CD8-positive, alpha-beta memory T cell (primary cell): ENCODE results near the gene MZT2B. TPM values are rescaled to one million over a fixed set of nuclear protein-coding genes. Genes with fewer than 3 reads are reported as not detected.
"Not testable (repeated sequence)": the region's sequence is repeated elsewhere in the genome, so short reads cannot be mapped to it uniquely, and the experiment has no call there.

ENCODE experiments used
- CTCF ChIA-PET: fragments of 350-600 bp; sonication (Branson Sonifier 250); formaldehyde crosslinking; loops from one replicate; lab custom pipeline; 2021; ENCODE audit warnings: antibody characterized with exemption; lab: Charles Lee
- POLR2A ChIA-PET: fragments of 350-600 bp; sonication (Branson Sonifier 250); formaldehyde crosslinking; loops from one replicate; lab custom pipeline; 2021; ENCODE audit warnings: antibody characterized with exemption; lab: Charles Lee
- DNase-seq, 5 donors: peaks; one replicate each; pipeline versions ENCODE4 v3.0.0 to v3.0.0-alpha.2; 2020 to 2022; ENCODE audit warnings: mixed read lengths in 1 of 5
- H3K27ac ChIP-seq: one replicate; pipeline ENCODE4 v1.7.0; 2013; ENCODE audit warnings: low read depth, mild to moderate bottlenecking, low read length, moderate library complexity
- H3K27me3 ChIP-seq: 2 replicates; pipeline ENCODE4 v1.7.0; 2013; ENCODE audit warnings: low read length, mild to moderate bottlenecking; ENCODE audit not compliant: insufficient read depth, poor library complexity, severe bottlenecking
- H3K36me3 ChIP-seq: 2 replicates; pipeline ENCODE4 v1.7.0; 2013; ENCODE audit warnings: mild to moderate bottlenecking, low read length, moderate library complexity; ENCODE audit not compliant: insufficient read depth
- H3K4me1 ChIP-seq: 2 replicates; pipeline ENCODE4 v1.7.0; 2013; ENCODE audit warnings: mild to moderate bottlenecking, low read length, moderate library complexity; ENCODE audit not compliant: insufficient read depth
- H3K4me3 ChIP-seq: 2 replicates; pipeline ENCODE4 v1.7.0; 2013; ENCODE audit warnings: mild to moderate bottlenecking, low read length
- H3K9me3 ChIP-seq: 2 replicates; pipeline ENCODE4 v1.7.0; 2013; ENCODE audit warnings: mild to moderate bottlenecking, low read length
- H3K27ac Mint-ChIP-seq, 8 donors: one replicate each; pipeline ENCODE4 v1.8.0; 2020 to 2021; ENCODE audit warnings: mixed read lengths in 8 of 8, mild to moderate bottlenecking in 6 of 8, inconsistent platforms in 3 of 8, moderate library complexity in 3 of 8
- H3K27me3 Mint-ChIP-seq, 2 donors: one replicate each; pipeline ENCODE4 v1.8.0; 2020 to 2021; ENCODE audit warnings: mixed read lengths in 2 of 2, mild to moderate bottlenecking in 1 of 2, moderate library complexity in 1 of 2
- H3K36me3 Mint-ChIP-seq, 3 donors: one replicate each; pipeline ENCODE4 v1.8.0; 2020 to 2021; ENCODE audit warnings: mixed read lengths in 3 of 3, inconsistent platforms in 1 of 3, mild to moderate bottlenecking in 1 of 3
- H3K4me1 Mint-ChIP-seq, 3 donors: one replicate each; pipeline ENCODE4 v1.8.0; 2020 to 2021; ENCODE audit warnings: mixed read lengths in 3 of 3, inconsistent platforms in 1 of 3, mild to moderate bottlenecking in 1 of 3
- H3K4me3 Mint-ChIP-seq, 7 donors: one replicate each; pipeline ENCODE4 v1.8.0; 2020 to 2021; ENCODE audit warnings: mixed read lengths in 7 of 7, mild to moderate bottlenecking in 6 of 7, moderate library complexity in 4 of 7, inconsistent platforms in 2 of 7
- H3K9me3 Mint-ChIP-seq, 5 donors: one replicate each; pipeline ENCODE4 v1.8.0; 2020 to 2022; ENCODE audit warnings: mixed read lengths in 5 of 5, mild to moderate bottlenecking in 3 of 5, moderate library complexity in 2 of 5, inconsistent platforms in 1 of 5
- polyA plus RNA-seq: library from polyadenylated mRNA; unstranded; fragments of 300-500 nt; fragmentation: Illumina TruSeq; gene quantifications from one replicate; pipeline ENCODE4 v1.2.3, GENCODE V29; 2021
- total RNA-seq, 2 experiments: library from RNA; stranded (reverse); gene quantifications; one replicate each; pipeline ENCODE4 v1.2.3, GENCODE V29; 2021

MZT2B gene
- total and polyA plus RNA-seq, 3 experiments from 2014 or later = 179 to 318 (median 303) TPM

GRCh38 chr2:130155956-130156623 is 26.0 kb upstream of the MZT2B start:
- CTCF ChIA-PET, DNase-seq, H3K27me3 ChIP-seq, H3K9me3 ChIP-seq, POLR2A ChIA-PET, H3K27me3 Mint-ChIP-seq, H3K4me3 Mint-ChIP-seq, H3K27ac ChIP-seq, H3K4me3 ChIP-seq, H3K4me1 ChIP-seq, H3K9me3 Mint-ChIP-seq, H3K36me3 ChIP-seq: not testable (repeated sequence)
- peak overlapping the region in 1 of 8 donors; percentile 47 for H3K27ac Mint-ChIP-seq
- peaks cover 0 to 11% (median 5%) of the 10 kb centered on the region in 3 donors for H3K4me1 Mint-ChIP-seq
- peaks cover 0 to 74% (median 0%) of the 10 kb centered on the region in 3 donors for H3K36me3 Mint-ChIP-seq

DNA sequence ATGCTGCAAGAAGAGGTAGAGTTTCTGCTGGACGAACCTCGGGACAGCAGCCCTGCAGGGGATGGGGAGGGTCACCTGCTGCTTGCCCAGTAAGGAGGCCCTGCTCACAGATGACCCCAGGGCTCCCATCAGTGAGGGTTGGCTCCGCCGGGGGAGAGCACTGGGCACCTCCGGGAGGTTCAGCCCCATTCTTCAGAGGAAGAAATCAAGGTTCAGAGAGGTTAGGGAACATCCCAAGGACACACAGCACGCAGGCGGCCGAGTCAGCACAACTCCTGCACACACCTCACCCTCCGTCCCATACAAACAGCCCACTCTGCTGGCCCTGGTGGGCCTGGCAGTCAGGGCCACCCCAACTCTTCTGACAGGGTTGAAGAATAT is 25.4 kb upstream of the MZT2B start:
- ChIA-PET POLR2A (no interaction called here), CTCF (no interaction called here)
- H3K36me3 Mint-ChIP-seq = peaks cover 0 to 78% (median 0%) of the 10 kb centered on the region in 3 donors
- Histone ChIP-seq H3K36me3 (no peaks in the 10 kb centered on the region), H3K27me3 (no peaks in the 10 kb centered on the region), H3K27ac (no peak overlapping the region), H3K4me1 (no peaks in the 10 kb centered on the region), H3K9me3 (no peaks in the 10 kb centered on the region), H3K4me3 (no peak overlapping the region)
- no peaks in the 10 kb centered on the region for H3K27me3 Mint-ChIP-seq
- no peak for DNase-seq
- H3K27ac Mint-ChIP-seq = peak overlapping the region in 2 of 8 donors; percentile 32 to 47
- H3K4me1 Mint-ChIP-seq = peaks cover 0 to 11% (median 5%) of the 10 kb centered on the region in 3 donors
- H3K9me3 Mint-ChIP-seq = no peaks in the 10 kb centered on the region
- H3K4me3 Mint-ChIP-seq = no peak overlapping the region

DNA sequence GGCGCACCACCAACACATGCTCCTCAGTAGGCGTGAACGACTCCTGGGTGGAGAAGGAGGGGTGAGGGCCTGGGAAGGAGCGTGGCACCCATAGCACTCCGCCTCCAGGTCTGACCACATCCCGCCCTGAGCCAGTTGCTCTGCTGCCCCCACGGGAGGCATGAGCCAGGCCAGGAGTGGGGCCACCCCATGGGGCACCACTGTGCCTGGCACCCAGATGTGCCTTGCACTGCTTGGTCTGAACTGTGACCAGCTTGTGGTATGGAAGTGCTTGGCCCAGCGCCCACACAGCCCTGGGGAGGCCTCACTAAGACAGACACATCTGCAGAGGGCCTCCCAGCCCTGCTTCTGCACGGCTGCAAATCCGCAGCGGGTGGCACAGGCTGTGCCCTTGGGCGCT is 24.7 kb upstream of the MZT2B start:
- H3K4me3 ChIP-seq, H3K4me3 Mint-ChIP-seq, CTCF ChIA-PET, H3K36me3 ChIP-seq, H3K27me3 Mint-ChIP-seq, H3K27ac ChIP-seq, H3K4me1 ChIP-seq, H3K27me3 ChIP-seq, H3K9me3 Mint-ChIP-seq, H3K9me3 ChIP-seq, POLR2A ChIA-PET, DNase-seq: not testable (repeated sequence)
- peaks cover 0 to 73% (median 0%) of the 10 kb centered on the region in 3 donors for H3K36me3 Mint-ChIP-seq
- H3K27ac Mint-ChIP-seq = peak overlapping the region in 1 of 8 donors; percentile 54
- H3K4me1 Mint-ChIP-seq = peaks cover 0 to 11% (median 5%) of the 10 kb centered on the region in 3 donors

GRCh38 chr2:130157825-130158514 is 24.1 kb upstream of the MZT2B start:
- POLR2A ChIA-PET, DNase-seq: not testable (repeated sequence)

DNA sequence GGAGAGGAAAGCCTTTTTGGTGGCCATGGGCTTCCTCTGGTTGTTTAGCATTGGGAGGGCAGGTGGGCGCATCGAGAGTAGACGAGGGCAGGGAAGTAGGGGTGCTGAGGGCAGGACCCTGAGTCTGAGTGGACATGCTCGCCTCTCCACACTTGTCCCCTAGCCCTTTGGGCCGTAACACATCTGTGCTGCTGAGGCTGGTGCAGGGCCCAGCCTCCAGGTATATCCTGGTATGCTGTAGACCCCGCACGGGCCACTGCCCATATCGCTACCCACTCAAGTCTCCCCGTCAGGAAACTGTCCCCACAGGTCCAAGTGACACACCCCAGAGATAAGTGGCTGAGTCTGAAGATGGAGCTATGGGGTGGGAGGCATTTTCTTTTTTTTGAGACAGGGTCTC is 23.4 kb upstream of the MZT2B start:
- Histone ChIP-seq H3K27me3 (no peaks in the 10 kb centered on the region), H3K27ac (no peak overlapping the region), H3K36me3 (peaks cover 1% of the 10 kb centered on the region), H3K9me3 (no peaks in the 10 kb centered on the region), H3K4me3 (no peak overlapping the region), H3K4me1 (no peaks in the 10 kb centered on the region)
- Mint-ChIP-seq H3K9me3 (no peaks in the 10 kb centered on the region), H3K4me3 (no peak overlapping the region), H3K4me1 (peaks cover 0 to 11% (median 5%) of the 10 kb centered on the region in 3 donors), H3K36me3 (peaks cover 0 to 74% (median 0%) of the 10 kb centered on the region in 3 donors), H3K27ac (peak overlapping the region in 2 of 8 donors; percentile 55 to 90), H3K27me3 (no peaks in the 10 kb centered on the region)
- DNase-seq = no peak
- ChIA-PET CTCF (no interaction called here), POLR2A (no interaction called here)

More at GRCh38 chr2:130157825-130158514, 24.1 kb upstream of the MZT2B start:
- CTCF ChIA-PET, H3K9me3 ChIP-seq, H3K27ac ChIP-seq, H3K4me3 ChIP-seq, H3K36me3 ChIP-seq, H3K27me3 Mint-ChIP-seq, H3K27me3 ChIP-seq, H3K4me1 ChIP-seq, H3K9me3 Mint-ChIP-seq, H3K4me3 Mint-ChIP-seq: not testable (repeated sequence)
- Mint-ChIP-seq H3K4me1 (peaks cover 0 to 11% (median 5%) of the 10 kb centered on the region in 3 donors), H3K36me3 (peaks cover 0 to 75% (median 0%) of the 10 kb centered on the region in 3 donors), H3K27ac (peak overlapping the region in 4 of 8 donors; percentile 33 to 90 (median 54))

GRCh38 chr2:130159376-130159775 is 22.7 kb upstream of the MZT2B start:
- peaks cover under 1 to 74% (median 1%) of the 10 kb centered on the region in 3 donors for H3K36me3 Mint-ChIP-seq
- CTCF ChIA-PET, H3K9me3 ChIP-seq, H3K4me3 ChIP-seq, H3K27me3 ChIP-seq, H3K27ac ChIP-seq, DNase-seq, H3K36me3 ChIP-seq, H3K9me3 Mint-ChIP-seq, H3K27me3 Mint-ChIP-seq, H3K4me3 Mint-ChIP-seq, POLR2A ChIA-PET, H3K4me1 ChIP-seq: not testable (repeated sequence)
- peaks cover 0 to 11% (median 5%) of the 10 kb centered on the region in 3 donors for H3K4me1 Mint-ChIP-seq
- H3K27ac Mint-ChIP-seq = peak overlapping the region in 1 of 8 donors; percentile 85

DNA sequence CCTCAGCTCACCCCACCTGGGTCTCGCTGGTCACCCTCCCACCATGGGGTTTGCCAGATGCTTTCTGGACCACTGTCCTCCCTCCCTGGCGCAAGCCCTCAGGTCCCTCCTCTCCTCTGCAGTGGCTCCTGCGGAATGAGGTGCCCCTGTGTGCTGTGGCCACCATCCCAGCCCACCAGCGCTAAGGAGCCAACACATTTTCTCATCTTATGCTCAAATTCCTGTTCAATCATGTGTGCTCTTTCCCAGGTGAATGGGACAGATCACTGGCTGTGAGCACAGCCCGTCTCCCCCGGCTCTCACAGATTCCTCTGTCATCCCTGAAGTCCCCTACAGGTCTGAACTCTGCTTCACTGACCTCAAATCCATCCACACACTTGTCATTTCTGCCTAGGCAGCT is 21.9 kb upstream of the MZT2B start:
- Mint-ChIP-seq H3K4me1 (peaks cover 0 to 11% (median 5%) of the 10 kb centered on the region in 3 donors), H3K4me3 (no peak overlapping the region), H3K9me3 (no peaks in the 10 kb centered on the region), H3K27ac (no peak overlapping the region), H3K27me3 (no peaks in the 10 kb centered on the region), H3K36me3 (peaks cover 2 to 73% (median 4%) of the 10 kb centered on the region in 3 donors)
- no peak overlapping the region for H3K27ac ChIP-seq
- ChIA-PET CTCF (no interaction called here), POLR2A (no interaction called here)
- no peak for DNase-seq
- H3K4me3 ChIP-seq = no peak overlapping the region
- H3K4me1 ChIP-seq = no peaks in the 10 kb centered on the region
- H3K27me3 ChIP-seq = no peaks in the 10 kb centered on the region
- peaks cover 3% of the 10 kb centered on the region for H3K36me3 ChIP-seq
- H3K9me3 ChIP-seq = no peaks in the 10 kb centered on the region
